SKM-1 treated with dmso at 0.1 percent for 144 hours (cell line): ENCODE results near the gene VRK2.
A peak's percentile ranks its signal among the peaks of the same experiment; 100 is the strongest.
"Not testable (repeated sequence)": the region's sequence is repeated elsewhere in the genome, so short reads cannot be mapped to it uniquely, and the experiment has no call there.

Source experiments
- DNase-seq: peaks from one replicate; lab custom pipeline; 2025; ENCODE audit not compliant: unreplicated experiment; lab: John Stamatoyannopoulos, UW

VRK2 gene

DNA sequence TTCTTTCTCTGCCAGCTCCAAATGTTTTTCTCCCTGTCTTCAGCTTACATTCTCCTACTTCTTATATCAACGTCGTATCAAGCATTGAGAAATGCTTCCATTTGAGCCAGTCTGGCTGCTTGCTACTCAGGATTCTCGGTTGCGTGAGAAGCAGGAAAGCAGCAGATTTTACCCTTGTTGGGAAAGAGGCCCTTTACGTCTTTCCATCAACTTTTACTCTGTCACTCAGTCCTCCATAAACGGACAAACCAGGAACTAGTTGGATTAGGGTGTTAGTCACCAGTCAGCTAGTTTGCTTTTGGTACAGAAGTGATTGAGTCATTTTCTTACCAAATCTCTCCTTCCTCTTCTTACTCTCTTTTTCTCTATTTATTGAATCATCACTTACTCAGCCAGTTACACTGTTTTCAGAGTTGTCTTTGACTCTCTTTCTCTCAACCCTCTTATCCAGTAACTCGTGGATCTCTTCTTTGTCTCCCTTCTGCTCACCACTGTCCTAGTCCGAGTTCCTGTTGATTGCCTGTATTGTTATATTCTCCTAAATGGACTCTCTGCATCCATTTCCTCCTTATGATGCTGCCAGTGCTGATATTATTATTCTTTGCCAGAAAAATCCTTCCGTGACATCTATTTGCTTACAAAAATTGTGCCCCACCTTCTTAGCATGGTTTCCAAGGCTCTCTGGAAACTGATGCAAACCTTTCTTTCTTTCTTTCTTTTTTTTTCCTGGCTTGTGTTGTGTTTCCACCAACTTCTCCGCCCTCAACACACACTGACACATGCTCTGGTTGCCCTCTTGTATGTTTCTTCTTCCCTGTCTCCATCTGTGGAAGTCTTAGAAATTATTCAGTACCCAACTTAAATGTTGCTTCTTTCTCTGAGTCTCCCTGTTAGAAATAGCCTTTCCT, 61.5 kb downstream of the VRK2 start:
- peak; percentile 90 for DNase-seq

DNA sequence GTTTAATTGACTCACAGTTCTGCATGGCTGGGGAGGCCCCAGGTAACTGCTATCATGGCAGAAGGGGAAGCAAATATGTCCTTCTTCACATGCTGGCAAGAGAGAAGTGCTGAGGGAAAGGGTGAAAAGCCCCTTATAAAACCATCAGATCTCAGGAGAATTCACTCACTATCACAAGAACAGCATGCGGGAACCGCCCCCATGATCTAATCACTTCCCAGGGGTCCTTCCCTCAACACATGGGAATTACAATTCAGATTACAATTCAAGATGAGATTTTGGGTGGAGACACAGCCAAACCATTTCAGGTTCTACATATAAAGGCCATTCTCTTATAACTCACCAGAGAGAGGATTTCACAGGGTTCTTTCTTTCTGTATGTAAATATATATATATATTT, 62.9 kb downstream of the VRK2 start:
- DNase-seq = no peak

DNA sequence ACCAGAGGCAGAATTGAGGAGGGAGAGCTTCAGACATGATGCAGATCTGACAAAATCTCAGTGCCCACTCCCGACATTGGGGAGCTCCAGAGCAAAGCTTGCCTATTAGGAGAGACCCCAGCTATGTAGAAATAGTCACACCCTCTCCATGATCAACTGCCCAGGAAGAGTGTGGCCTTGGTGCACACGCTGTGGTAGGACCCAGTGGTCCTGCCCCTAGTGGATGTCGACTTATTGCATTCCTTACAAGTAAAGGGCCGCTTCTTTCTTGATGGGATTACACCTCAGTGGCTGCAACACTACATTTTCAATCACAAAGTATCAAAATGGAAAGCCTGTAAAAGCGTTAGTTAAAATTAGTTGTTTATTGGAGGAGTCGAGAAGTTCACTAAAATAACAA, 64.2 kb downstream of the VRK2 start:
- DNase-seq = no peak

DNA sequence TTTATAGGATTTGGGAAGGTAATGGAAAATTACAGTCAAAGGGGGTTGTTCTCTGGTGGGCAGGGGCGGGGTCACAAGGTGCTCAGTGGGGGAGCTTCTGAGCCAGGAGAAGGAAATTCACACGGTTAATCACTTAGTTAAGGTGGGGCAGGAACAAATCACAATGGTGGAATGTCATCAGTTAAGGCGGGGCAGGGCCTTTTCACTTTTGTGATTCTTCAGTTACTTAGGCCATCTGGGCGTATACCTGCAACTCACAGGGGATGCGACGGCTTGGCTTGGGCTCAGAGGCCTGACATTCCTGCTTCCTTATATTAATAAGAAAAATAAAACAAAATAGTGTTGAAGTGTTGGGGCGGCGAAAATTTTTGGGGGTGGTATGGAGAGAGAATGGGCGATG, 67.0 kb downstream of the VRK2 start:
- DNase-seq = not testable (repeated sequence)

GRCh38 chr2:58120626-58121229, 74.1 kb downstream of the VRK2 start:
- DNase-seq = no peak

GRCh38 chr2:58122040-58122439, 75.4 kb downstream of the VRK2 start:
- DNase-seq = no peak

- DNase-seq = no peak
Observed at GRCh38 chr2:58122540-58122939, 75.9 kb downstream of the VRK2 start.

- DNase-seq = no peak
Observed at GRCh38 chr2:58127111-58127510, 80.5 kb downstream of the VRK2 start.

- no peak for DNase-seq
Observed at GRCh38 chr2:58130238-58130637, 83.6 kb downstream of the VRK2 start.

DNA sequence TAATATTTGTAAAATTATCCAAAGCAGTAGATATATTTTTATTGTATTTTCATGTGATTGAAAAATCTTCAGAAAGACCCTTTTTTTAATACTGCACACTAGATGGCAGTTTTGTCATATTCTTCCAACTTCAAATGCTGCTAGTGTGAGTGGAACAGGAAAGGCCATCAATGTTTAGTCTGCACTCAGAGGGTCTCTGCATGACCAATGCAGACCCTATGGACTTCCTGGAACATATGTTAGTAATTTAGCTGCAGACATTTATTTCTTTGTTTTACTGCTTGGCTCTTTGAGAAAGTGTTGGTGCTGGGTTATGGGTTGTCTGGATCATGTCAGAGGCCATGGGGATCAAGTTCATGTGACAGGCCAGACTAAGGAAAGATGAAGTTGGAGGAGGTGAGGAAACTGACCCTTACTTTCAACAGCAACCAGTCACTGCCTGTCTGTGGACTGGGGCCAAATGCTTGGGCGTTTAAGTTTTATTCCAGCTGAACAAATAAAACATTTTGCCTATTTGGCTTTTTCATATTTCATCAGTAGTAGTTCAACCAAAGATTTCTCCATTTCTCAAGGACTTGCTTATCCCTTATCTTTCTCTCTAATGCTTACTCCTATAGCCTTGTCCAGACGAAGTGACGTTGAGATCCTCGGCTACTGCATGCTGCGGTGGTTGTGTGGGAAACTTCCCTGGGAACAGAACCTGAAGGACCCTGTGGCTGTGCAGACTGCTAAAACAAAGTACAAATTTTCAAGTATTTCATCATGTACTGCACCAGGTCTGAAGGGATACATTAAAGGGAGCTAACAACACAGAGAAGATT, 84.8 kb downstream of the VRK2 start:
- DNase-seq = no peak

DNA sequence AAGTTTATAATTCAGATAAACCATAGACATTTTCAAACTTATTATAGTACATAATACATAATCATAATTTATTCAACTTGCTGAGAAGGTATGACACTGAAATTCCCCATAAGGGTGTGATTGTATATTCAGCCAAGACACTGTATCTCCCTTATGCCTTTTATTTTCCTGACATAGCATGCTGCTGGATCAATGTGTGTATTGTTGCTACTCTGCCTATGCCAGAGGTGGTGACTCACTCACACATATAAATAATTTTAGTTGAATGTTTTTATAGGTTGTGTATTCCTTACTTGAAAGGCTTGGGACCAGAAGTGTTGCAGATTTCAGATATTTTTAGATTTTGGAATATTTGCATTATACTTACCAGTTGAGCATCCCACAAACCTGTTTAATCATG, 86.8 kb downstream of the VRK2 start:
- DNase-seq = no peak

DNA sequence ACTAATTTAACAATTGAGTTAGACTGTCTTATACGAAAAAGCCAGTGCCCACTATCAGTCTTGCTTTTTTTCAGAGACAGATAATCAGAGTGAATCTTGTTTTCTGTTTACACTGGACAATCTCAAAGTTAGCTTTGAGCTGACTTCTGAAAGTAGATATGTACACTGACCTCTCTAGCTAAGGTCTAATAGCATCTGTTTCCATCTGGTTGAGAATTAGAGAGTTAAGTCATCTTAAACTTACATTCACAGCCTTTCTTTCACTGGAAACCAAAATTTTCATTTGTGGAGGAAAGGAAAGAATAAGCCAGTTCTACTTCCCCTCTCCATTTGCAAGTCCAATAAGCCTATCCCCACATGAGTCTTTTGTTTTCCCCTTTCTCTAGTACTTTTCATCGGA, 89.3 kb downstream of the VRK2 start:
- no peak for DNase-seq

DNA sequence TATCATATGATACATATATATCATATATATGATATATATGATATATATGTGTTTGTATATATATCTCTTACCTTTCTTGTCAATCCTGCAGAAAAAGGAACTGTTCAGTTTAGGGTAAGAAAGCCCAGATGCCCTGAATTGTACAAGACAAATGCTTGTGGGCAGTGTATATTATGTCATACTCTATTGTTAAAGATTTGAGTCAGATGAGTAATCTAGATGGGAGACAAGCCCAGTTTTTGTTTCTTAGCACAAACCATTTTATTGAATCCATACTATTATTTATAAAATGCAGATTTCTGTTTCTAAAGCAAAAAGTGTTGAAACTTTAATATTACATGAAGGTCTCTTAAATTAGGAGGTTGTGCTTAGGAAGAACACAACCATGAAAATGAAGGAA, 90.6 kb downstream of the VRK2 start:
- no peak for DNase-seq

GRCh38 chr2:58137856-58138255, 91.2 kb downstream of the VRK2 start:
- no peak for DNase-seq

DNA sequence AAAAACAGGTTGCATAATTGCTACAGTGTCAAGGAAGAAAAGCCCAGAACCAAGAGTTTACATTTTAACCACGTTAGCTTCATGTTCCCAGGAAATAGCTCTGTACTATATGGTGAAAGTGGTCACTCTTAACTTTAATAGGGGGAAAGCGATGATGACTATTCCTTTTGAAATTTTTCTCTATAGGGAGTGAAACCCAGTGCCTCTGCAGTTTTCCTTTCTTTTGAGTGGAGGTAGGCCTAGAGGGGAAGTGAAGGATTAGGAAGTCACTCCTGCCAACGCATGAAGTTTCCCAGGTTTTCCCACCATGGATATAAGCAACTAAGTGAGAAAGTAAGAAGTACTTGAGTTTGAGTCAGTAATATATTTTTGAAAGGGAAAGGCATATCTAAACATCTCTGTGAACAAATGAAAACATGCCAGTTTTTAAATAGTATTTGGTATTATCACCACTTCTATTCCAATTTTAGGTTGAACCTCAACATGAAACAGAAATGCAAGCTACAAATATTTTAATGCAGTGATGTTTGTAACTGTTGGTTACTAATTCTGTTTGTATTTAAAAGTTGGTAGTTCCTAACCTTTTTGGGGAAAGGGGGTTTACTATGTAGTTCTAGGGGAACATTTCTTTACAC, 91.9 kb downstream of the VRK2 start:
- DNase-seq = no peak

DNA sequence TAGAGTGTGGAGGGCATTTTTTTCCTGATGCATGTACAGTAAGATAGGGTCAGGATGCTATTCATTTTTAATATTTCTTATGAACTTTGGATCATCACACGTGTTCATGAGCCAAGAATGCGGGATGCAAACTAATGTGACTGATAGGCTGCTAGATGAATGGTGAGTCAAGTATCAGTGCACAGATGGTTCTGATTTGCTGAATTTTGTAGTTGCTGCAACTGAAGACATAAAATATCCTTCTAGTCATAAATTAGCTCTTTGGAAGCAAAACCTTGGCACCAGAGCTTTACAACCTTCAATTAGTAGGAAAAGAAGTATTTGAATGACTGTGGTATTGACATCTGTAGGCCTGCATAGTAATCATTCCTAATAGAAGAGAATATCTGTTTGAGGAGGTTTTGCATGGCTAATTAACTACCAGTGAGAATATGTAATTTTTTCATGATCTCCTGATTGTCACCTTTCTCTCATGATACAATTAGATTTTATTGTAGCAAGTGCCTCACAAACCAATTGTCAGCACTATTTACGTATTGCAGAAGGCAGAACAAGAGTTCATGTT, 94.0 kb downstream of the VRK2 start:
- DNase-seq = no peak

DNA sequence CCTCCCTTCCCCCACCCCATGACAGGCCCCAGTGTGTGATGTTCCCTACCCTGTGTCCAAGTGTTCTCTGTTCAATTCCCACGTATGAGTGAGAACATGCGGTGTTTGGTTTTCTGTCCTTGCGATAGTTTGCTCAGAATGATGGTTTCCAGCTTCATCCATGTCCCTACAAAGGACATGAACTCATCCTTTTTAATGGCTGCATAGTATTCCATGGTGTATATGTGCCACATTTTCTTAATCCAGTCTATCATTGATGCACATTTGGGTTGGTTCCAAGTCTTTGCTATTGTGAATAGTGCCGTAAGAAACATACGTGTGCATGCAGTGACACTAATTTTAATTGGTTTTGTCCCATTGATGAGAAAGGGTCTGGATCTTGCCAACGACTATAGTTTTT, 99.2 kb downstream of the VRK2 start:
- not testable (repeated sequence) for DNase-seq

GRCh38 chr2:58146707-58147106, 100.1 kb downstream of the VRK2 start:
- no peak for DNase-seq

DNA sequence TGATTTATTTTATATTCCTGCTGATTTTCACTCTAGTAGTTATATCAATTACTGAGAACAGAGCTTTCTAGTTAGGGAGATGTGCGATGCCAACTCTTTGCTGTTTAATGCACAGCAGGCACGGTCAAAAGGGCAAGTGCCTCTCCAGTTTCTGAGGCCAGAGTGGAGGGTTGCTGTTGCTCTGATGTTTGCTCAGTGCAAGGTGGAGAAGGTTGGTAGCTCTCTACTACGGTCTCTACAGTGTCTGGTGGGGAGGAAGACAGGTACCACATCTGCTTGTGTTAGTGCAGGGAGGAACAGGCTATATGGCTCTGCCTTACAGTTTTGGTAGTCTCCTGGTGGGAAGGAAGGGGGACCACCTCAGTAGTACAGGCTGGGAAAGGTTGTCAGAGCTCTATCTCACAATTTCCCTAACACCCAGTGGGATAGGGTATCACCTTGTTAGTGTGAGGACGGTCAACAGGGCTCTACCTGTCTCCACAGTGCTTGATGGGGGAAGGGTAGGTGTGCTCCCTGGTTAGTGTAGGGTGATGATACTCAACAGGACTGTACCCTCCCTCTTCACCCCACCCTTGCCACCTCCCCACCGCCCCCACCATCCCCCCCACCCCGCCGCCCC, 108.7 kb downstream of the VRK2 start:
- DNase-seq = no peak

- DNase-seq = no peak
Observed at GRCh38 chr2:58156780-58157179, 110.2 kb downstream of the VRK2 start.

- DNase-seq = no peak
Observed at GRCh38 chr2:58157754-58158153, 111.1 kb downstream of the VRK2 start.
